ENCODE results near the gene NOS3.

NOS3 gene

DNA sequence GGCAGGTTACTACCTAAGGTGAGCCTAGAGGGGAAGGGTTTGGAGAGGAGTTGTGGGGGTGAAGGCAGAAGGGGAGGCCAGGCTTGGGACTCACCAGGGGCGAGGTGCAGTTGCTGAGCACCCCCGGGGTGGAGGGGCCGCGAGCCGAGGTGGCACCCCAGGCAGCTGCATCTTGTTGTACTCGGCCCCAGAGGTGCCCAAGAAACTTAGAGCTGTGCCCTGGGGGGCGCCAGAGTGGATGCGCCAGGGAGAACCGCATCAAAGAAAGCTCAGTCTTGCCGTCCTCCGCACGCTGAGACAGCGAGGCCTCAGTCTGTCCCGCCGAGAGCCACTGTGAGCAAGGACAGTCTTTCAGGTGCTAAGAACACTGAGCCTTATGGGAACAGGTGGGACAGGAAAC lies 26.1 kb downstream of the NOS3 start:
- no peak for DNase-seq (ENCODE audit: low read depth, low spot score)
- TF ChIP-seq, protein P1, sequence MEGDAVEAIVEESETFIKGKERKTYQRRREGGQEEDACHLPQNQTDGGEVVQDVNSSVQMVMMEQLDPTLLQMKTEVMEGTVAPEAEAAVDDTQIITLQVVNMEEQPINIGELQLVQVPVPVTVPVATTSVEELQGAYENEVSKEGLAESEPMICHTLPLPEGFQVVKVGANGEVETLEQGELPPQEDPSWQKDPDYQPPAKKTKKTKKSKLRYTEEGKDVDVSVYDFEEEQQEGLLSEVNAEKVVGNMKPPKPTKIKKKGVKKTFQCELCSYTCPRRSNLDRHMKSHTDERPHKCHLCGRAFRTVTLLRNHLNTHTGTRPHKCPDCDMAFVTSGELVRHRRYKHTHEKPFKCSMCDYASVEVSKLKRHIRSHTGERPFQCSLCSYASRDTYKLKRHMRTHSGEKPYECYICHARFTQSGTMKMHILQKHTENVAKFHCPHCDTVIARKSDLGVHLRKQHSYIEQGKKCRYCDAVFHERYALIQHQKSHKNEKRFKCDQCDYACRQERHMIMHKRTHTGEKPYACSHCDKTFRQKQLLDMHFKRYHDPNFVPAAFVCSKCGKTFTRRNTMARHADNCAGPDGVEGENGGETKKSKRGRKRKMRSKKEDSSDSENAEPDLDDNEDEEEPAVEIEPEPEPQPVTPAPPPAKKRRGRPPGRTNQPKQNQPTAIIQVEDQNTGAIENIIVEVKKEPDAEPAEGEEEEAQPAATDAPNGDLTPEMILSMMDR (IDR thresholded peaks at IDR 0.05; ENCODE audit: insufficient read depth, low read length, missing control alignments) = no peak
- ChIA-PET POLR2A (interaction anchor here (0.7 kb wide), 1 partner anchor 64 kb away, joined by 3 read pairs; the partner anchor contains the start of gene FASTK), CTCF (interaction anchor here (1.0 to 9.0 kb wide), 12 partner anchors 10 to 119 kb away, joined by 3 to 125 read pairs (median 13); partner anchors contain the start of gene ABCB8)
- H3K4me3 ChIP-seq (ENCODE audit: low read depth, low read length) = no peak overlapping the region

DNA sequence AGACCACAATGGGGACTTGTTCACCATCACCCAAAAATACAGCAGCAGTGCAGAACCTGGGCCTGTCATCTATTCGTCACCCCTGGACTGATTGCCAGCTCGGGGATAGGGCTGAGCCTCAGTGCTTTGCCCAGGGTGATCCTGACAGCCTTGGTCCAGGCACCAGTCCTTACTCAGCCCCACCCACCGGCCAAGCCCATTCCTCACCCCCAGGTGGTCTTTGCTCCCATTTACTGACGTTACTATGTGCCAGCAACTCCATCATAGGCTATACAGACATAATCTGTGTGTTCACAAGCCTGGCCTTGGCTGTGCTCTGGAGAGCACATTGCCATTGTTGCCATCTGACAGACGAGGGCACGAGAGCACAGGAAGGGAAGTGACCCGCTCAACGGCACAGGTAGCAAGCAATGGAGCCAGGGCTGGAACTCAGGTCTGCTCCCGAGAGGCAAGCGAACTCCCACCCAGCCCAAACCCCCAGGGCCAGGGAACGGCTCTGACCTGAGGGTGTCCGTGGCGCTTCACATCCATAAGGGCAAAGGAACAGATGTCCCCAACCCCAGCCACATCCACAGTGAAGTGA lies 26.6 kb downstream of the NOS3 start:
- POLR2A ChIA-PET = no interaction called here
- no peak for DNase-seq (ENCODE audit: low read depth, low spot score)
- peak overlapping the region; percentile 47 for H3K4me3 ChIP-seq (ENCODE audit: low read depth, low read length)
- CTCF ChIA-PET = interaction anchor here (0.6 to 9.0 kb wide), 26 partner anchors 10 to 154 kb away, joined by 3 to 125 read pairs (median 6); partner anchors contain the start of genes ABCB8 and ASIC3
- TF ChIP-seq, protein P1 (IDR thresholded peaks at IDR 0.05; ENCODE audit: insufficient read depth, low read length, missing control alignments) = no peak

DNA sequence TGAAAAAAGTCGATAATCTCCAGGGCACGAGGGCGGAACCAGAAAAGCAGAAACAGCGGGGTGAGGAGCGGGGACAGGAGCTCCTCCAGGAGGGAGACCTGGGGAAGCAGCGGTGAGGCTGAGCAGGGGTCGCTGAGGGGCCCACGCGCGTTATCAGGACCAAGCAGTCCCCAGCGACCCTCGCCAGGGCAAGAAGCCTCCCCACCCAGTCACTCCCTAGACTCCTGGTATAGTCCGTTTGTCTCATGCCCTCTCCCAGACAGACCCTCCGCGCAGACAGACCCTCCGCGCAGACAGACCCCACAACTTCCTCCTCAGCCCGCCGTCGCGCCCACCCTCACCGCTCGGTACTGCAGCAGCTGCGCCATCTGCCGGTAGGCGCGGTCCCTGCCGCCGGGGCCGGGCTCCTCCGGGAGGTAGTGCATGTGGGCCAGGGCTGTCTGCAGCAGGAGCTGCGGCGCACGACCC lies 27.2 kb downstream of the NOS3 start:
- peak overlapping the region; percentile 47 for H3K4me3 ChIP-seq (ENCODE audit: low read depth, low read length)
- TF ChIP-seq, protein P1 (IDR thresholded peaks at IDR 0.05; ENCODE audit: insufficient read depth, low read length, missing control alignments) = peak; percentile 100
- ChIA-PET CTCF (interaction anchor here (0.6 to 9.0 kb wide), 35 partner anchors 10 to 216 kb away, joined by 3 to 125 read pairs (median 4); partner anchors contain the start of genes ABCB8, ABCF2 and ASIC3), POLR2A (interaction anchor here (1.1 kb wide), 1 partner anchor 10 kb away, joined by 6 read pairs; the partner anchor contains the start of gene ABCB8)
- no peak for DNase-seq (ENCODE audit: low read depth, low spot score)

DNA sequence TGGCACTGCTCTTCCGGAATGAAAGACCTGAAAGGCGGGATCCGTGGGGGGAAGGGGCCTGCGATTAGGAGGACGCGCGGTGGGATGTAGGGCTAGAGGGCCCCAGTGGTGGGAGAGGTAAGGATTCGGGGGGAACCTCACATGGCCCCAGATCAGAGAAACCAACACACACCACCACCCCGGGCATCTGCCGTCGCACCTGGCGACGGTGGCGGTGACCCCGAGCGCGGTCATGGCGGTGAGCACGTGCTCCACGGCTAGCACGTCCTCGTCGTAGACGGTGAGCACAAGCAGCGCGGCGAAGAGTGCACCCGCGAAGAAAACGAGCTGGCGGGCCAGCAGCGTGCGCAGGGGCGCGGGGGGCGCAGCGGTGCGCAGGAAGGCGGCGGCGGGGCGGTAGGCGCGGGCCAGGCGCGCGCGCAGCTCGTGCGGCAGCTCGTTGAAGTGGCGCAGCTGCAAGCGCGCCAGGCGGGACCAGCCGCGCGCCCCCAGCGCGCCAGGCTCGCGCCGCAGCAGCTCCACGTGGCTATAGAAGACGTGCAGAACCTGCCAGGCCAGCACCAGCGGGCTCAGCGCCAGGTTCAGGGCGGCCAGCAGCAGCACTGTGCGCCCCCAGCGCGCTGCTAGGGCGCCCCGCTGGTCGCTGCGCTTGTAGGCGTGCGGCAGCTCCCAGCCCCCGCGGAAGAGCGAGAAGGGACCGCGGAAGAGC lies 27.8 kb downstream of the NOS3 start:
- TF ChIP-seq, protein P1 (IDR thresholded peaks at IDR 0.05; ENCODE audit: insufficient read depth, low read length, missing control alignments) = no peak
- DNase-seq (ENCODE audit: low read depth, low spot score) = no peak
- H3K4me3 ChIP-seq (ENCODE audit: low read depth, low read length) = peak overlapping the region; percentile 47
- ChIA-PET POLR2A (interaction anchor here (0.7 to 1.1 kb wide), 2 partner anchors 10 to 1893 kb away, joined by 4 to 6 read pairs; partner anchors contain the start of gene ABCB8), CTCF (interaction anchor here (0.7 to 9.0 kb wide), 32 partner anchors 9 to 216 kb away, joined by 3 to 125 read pairs (median 5); partner anchors contain the start of genes ABCB8, ABCF2 and ASIC3)

DNA sequence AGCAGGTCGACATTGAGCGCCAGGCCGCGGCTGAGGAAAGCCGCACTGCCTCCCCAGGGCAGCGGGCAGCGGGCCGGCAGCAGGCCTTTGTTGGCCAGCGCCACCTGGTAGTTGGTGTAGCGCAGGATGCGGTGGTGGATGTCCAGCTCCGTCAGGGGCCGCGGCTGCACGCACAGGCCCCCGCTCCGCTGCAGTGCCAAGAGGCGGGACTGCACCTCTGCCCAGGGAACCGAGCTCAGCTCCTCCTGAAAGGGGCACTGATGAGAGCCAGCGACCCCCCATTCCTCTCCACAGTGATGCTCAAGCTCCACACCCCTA lies 28.3 kb downstream of the NOS3 start:
- TF ChIP-seq, protein P1 (IDR thresholded peaks at IDR 0.05; ENCODE audit: insufficient read depth, low read length, missing control alignments) = no peak
- CTCF ChIA-PET = interaction anchor here (0.6 to 9.0 kb wide), 25 partner anchors 9 to 550 kb away, joined by 3 to 125 read pairs (median 5); partner anchors contain the start of genes ABCB8, ABCF2 and ASIC3
- DNase-seq (ENCODE audit: low read depth, low spot score) = no peak
- no peak overlapping the region; the same call in 1 of the 2 replicates for H3K4me3 ChIP-seq (ENCODE audit: low read depth, low read length)
- POLR2A ChIA-PET = interaction anchor here (0.7 to 1.1 kb wide), 2 partner anchors 9 to 1893 kb away, joined by 4 to 6 read pairs; partner anchors contain the start of gene ABCB8
